Mammary epithelial cell (primary cell): ENCODE measurements around the gene TNNI2.

Source experiments
- EZH2 ChIP-seq: IDR thresholded peaks from 2 replicates; pipeline ENCODE4 v1.6.1; 2012; ENCODE audit warnings: low read length, inconsistent platforms, borderline replicate concordance
- TF ChIP-seq, protein P1 (sequence below), 2 donors: IDR thresholded peaks in 1 of 2; conservative IDR thresholded peaks in 1 of 2; 2 replicates each; pipeline ENCODE4 v1.5.1; 2011 to 2012; ENCODE audit warnings: inconsistent platforms in 2 of 2, low read length in 2 of 2, mild to moderate bottlenecking in 2 of 2, control low read depth in 1 of 2, low read depth in 1 of 2; ENCODE audit not compliant: insufficient read depth in 1 of 2; ENCODE audit errors: extremely low read depth in 1 of 2

GRCh38 chr11:1872267-1872985, 33.6 kb downstream of the TNNI2 start:
- TF ChIP-seq, protein P1, sequence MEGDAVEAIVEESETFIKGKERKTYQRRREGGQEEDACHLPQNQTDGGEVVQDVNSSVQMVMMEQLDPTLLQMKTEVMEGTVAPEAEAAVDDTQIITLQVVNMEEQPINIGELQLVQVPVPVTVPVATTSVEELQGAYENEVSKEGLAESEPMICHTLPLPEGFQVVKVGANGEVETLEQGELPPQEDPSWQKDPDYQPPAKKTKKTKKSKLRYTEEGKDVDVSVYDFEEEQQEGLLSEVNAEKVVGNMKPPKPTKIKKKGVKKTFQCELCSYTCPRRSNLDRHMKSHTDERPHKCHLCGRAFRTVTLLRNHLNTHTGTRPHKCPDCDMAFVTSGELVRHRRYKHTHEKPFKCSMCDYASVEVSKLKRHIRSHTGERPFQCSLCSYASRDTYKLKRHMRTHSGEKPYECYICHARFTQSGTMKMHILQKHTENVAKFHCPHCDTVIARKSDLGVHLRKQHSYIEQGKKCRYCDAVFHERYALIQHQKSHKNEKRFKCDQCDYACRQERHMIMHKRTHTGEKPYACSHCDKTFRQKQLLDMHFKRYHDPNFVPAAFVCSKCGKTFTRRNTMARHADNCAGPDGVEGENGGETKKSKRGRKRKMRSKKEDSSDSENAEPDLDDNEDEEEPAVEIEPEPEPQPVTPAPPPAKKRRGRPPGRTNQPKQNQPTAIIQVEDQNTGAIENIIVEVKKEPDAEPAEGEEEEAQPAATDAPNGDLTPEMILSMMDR (conservative IDR thresholded peaks at IDR 0.05 in 1 of 2, IDR thresholded peaks at IDR 0.05 in 1 of 2; ENCODE audit: extremely low read depth in 1 of 2, insufficient read depth in 1 of 2, low read depth in 1 of 2, low read length in 2 of 2), result no peak
- TF ChIP-seq EZH2, result no peak
